ENCODE results near the gene TENT4A.

The TENT4A gene

DNA sequence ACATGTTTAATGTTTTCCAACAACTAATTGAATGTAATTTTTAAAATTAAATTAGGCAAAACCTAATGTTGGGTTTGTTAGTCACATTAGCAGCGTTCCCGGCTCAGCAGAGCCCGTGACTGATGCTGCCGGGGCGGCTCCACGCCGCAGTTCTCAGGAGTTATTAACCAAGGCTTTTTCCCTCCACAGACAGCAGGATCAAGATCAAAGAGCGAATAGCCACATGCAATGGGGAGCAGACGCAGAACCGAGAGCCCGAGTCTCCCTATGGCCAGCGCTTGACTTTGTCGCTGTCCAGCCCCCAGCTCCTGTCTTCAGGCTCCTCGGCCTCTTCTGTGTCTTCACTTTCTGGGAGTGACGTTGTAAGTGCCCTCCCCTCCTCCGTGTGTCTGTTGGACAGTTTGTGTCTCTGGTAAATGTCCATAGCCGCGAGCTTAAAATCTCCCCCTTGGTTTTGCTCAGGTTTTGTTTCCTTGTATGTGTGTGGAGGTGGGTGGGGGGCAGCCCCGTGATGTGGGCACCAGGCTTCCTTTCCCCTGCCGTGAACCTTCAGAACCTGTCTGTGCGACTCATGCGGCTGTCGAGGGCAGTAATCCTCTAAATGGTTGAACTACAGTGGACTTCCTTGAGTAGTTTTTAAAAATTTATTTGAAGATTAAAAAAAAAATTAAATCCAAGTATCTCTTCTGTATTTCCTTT lies 37.1 kb downstream of the TENT4A start:
- H3K4me3 ChIP-seq (ENCODE audit: low read depth, low read length): no peak overlapping the region
- TF ChIP-seq, protein P1, sequence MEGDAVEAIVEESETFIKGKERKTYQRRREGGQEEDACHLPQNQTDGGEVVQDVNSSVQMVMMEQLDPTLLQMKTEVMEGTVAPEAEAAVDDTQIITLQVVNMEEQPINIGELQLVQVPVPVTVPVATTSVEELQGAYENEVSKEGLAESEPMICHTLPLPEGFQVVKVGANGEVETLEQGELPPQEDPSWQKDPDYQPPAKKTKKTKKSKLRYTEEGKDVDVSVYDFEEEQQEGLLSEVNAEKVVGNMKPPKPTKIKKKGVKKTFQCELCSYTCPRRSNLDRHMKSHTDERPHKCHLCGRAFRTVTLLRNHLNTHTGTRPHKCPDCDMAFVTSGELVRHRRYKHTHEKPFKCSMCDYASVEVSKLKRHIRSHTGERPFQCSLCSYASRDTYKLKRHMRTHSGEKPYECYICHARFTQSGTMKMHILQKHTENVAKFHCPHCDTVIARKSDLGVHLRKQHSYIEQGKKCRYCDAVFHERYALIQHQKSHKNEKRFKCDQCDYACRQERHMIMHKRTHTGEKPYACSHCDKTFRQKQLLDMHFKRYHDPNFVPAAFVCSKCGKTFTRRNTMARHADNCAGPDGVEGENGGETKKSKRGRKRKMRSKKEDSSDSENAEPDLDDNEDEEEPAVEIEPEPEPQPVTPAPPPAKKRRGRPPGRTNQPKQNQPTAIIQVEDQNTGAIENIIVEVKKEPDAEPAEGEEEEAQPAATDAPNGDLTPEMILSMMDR (IDR thresholded peaks at IDR 0.05; ENCODE audit: low read depth, low read length): no peak

DNA sequence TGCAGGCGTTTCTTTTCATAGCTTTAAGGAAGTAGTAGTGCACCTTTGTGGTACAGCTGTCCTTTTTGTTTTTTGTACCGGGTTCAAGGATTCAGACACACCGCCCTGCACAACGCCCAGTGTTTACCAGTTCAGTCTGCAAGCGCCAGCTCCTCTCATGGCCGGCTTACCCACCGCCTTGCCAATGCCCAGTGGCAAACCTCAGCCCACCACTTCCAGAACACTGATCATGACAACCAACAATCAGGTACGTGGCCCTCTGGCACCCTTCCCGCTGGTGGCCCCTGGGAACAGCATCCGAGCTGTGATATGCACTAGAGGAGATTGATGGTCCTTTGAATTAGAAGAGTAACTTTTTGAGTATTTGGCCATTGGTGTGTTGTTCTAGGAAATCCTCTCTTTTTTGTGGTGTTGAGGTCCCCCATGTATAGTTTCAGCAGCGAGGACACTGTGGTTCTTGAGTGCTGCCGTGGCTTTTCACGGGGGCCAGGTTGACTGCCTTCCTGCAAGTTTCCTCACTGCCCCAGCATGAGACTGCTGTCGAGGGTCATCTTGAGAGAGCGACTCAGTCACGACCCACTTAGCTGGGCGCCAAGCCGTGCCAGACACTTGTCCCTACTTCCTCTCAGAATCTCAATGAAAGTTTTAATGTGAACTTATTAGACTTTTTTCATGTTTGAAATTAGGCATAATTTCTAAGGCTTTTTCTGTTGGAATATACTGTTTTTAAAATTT lies 37.9 kb downstream of the TENT4A start:
- H3K4me3 ChIP-seq (ENCODE audit: low read depth, low read length): no peak overlapping the region
- TF ChIP-seq, protein P1 (IDR thresholded peaks at IDR 0.05; ENCODE audit: low read depth, low read length): no peak

DNA sequence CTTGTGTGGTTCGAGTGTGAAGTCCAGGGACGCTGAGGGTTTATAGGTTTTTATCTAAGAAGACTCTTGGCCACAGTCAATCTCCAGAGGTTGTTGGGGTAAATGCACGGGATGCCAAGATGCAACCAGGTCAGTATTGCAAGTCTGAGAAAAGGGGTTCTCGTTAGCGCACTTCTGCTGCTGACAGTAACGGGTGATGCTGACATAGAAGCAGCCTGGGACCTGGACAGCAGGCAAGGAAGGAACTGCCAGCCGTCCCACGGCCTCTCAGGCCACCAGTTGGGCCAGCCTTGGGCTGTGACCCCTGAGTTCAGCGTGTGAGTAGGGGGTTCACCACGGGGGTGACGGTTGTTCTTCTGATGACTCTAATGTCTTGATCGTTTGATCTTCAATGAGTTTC lies 39.0 kb downstream of the TENT4A start:
- TF ChIP-seq, protein P1 (IDR thresholded peaks at IDR 0.05; ENCODE audit: low read depth, low read length): no peak
- no peak overlapping the region for H3K4me3 ChIP-seq (ENCODE audit: low read depth, low read length)

DNA sequence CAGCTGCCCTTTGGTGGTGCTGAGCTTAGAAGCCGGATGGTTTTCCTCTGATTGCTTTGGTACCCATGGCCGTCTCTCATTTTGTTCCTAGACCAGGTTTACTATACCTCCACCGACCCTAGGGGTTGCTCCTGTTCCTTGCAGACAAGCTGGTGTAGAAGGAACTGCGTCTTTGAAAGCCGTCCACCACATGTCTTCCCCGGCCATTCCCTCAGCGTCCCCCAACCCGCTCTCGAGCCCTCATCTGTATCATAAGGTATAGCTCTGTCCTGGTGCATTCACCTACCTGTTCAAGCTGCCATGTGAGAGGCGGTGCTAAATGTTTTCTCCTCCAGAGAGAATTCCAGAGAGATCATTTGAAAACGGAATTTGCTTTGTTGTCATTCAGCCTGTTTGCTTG lies 39.5 kb downstream of the TENT4A start:
- TF ChIP-seq, protein P1 (IDR thresholded peaks at IDR 0.05; ENCODE audit: low read depth, low read length): no peak
- H3K4me3 ChIP-seq (ENCODE audit: low read depth, low read length): no peak overlapping the region

- no peak overlapping the region for H3K4me3 ChIP-seq (ENCODE audit: low read depth, low read length)
- TF ChIP-seq, protein P1 (IDR thresholded peaks at IDR 0.05; ENCODE audit: low read depth, low read length): no peak
Observed at GRCh38 chr5:6753851-6754250, 40.6 kb downstream of the TENT4A start.

DNA sequence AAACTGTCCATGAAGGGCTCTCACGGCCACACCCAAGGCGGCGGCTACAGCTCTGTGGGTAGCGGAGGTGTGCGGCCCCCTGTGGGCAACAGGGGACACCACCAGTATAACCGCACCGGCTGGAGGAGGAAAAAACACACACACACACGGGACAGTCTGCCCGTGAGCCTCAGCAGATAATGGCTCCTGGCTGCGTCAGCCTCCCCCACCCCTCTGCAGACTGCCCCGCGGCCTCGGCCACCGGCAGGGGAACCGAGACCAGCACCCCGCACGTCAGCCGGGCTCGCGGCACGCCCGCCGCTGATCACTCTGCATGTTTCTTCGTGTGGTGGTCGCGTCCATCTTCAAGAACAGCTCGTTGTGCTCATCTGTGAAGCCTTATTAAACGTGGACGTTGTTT lies 41.5 kb downstream of the TENT4A start:
- TF ChIP-seq, protein P1 (IDR thresholded peaks at IDR 0.05; ENCODE audit: low read depth, low read length): no peak
- no peak overlapping the region for H3K4me3 ChIP-seq (ENCODE audit: low read depth, low read length)

- TF ChIP-seq, protein P1 (IDR thresholded peaks at IDR 0.05; ENCODE audit: low read depth, low read length): no peak
- H3K4me3 ChIP-seq (ENCODE audit: low read depth, low read length): no peak overlapping the region
Observed at GRCh38 chr5:6755519-6755918, 42.3 kb downstream of the TENT4A start.

Data from WI38 (cell line).